Smooth muscle cell (in vitro differentiated cells): ENCODE data around the gene FOXO3. TPM values are rescaled to one million over a fixed set of nuclear protein-coding genes. Genes with fewer than 3 reads are reported as not detected.

ENCODE experiments used
- DNase-seq: peaks from one replicate; lab custom pipeline; 2025; ENCODE audit not compliant: unreplicated experiment; lab: John Stamatoyannopoulos, UW
- H2AFZ ChIP-seq: fragments of 200-600 bp; sonication (generic); 2 replicates; pipeline ENCODE4 v1.6.0; 2016; ENCODE audit warnings: antibody characterized with exemption, low read depth, mild to moderate bottlenecking
- H3F3A ChIP-seq: fragments of 200-600 bp; sonication (generic); 2 replicates; pipeline ENCODE4 v1.6.0; 2017; ENCODE audit warnings: antibody characterized with exemption, low read depth
- H3K27ac ChIP-seq: fragments of 200-600 bp; sonication (generic); 2 replicates; pipeline ENCODE4 v1.5.1; 2016; ENCODE audit warnings: low read depth, mild to moderate bottlenecking
- H3K27me3 ChIP-seq: fragments of 200-600 bp; sonication (generic); 2 replicates; pipeline ENCODE4 v1.6.1; 2016; ENCODE audit warnings: low read depth, mild to moderate bottlenecking
- H3K36me3 ChIP-seq: fragments of 200-600 bp; sonication (generic); 2 replicates; pipeline ENCODE4 v1.5.1; 2016; ENCODE audit warnings: low read depth
- H3K4me1 ChIP-seq: fragments of 200-600 bp; sonication (generic); 2 replicates; pipeline ENCODE4 v1.5.1; 2016; ENCODE audit warnings: low read depth
- H3K4me2 ChIP-seq: fragments of 200-600 bp; sonication (generic); 2 replicates; pipeline ENCODE4 v1.6.0; 2016; ENCODE audit warnings: mild to moderate bottlenecking
- H3K4me3 ChIP-seq: fragments of 200-600 bp; sonication (generic); 2 replicates; pipeline ENCODE4 v1.5.1; 2016; ENCODE audit warnings: mild to moderate bottlenecking
- H3K79me2 ChIP-seq: fragments of 200-600 bp; sonication (generic); 2 replicates; pipeline ENCODE4 v1.6.0; 2016; ENCODE audit warnings: low read depth, mild to moderate bottlenecking
- H3K9ac ChIP-seq: fragments of 200-600 bp; sonication (generic); 2 replicates; pipeline ENCODE4 v1.6.0; 2016; ENCODE audit warnings: low read depth
- H3K9me3 ChIP-seq: fragments of 200-600 bp; sonication (generic); replicated peaks from 2 replicates; pipeline ENCODE4 v1.5.1; 2016; ENCODE audit warnings: low read depth
- H4K20me1 ChIP-seq: fragments of 200-600 bp; sonication (generic); 2 replicates; pipeline ENCODE4 v1.6.0; 2016; ENCODE audit warnings: low read depth
- WGBS: methylation state at CpG from one replicate; pipeline ENCODE4 v1.1.7; 2016; ENCODE audit warnings: low lambda C conversion rate; 5-methylcytosine and 5-hydroxymethylcytosine counted together
- polyA plus RNA-seq: library from polyadenylated mRNA; unstranded; fragments of >200 nt; fragmentation: Nextera tagmentation; extraction: Ambion mirVana; gene quantifications from 2 replicates; pipeline ENCODE4 v1.2.1, GENCODE V29; 2016
- total RNA-seq: library from RNA; depleted of rRNA; stranded (reverse); fragments of >200 nt; gene quantifications from 2 replicates; pipeline ENCODE4 v1.2.3, GENCODE V29; 2014
- TF ChIP-seq, protein P1 (sequence below): fragments of 200-600 bp; sonication (generic); IDR thresholded peaks from 2 replicates; pipeline ENCODE4 v1.5.1; 2017; ENCODE audit warnings: borderline replicate concordance, mild to moderate bottlenecking, antibody characterized with exemption; ENCODE audit not compliant: insufficient read depth, poor library complexity, severe bottlenecking

FOXO3 gene
- total and polyA plus RNA-seq, 2 experiments from 2014 or later: 35.9 to 40.3 TPM

DNA sequence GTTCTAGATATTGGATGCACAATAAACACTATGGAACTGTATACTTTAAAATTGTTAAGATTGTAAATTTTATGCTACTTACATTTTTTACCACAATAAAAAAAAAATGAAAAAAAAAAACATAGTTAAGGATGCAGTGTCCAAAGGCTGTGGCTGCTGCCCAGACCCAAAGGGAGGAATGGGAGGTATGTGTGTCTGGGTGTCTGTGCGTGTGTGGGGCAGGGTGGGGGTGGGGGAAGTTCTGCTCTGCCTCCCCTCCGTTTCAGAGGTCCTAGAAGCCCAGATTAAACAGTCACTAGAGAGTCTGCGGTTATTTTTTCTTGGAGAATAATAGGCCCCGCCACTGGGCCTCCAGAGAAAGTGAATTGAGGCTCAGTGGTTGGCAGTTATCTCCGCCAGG lies 151.1 kb downstream of the FOXO3 start:
- TF ChIP-seq, protein P1, sequence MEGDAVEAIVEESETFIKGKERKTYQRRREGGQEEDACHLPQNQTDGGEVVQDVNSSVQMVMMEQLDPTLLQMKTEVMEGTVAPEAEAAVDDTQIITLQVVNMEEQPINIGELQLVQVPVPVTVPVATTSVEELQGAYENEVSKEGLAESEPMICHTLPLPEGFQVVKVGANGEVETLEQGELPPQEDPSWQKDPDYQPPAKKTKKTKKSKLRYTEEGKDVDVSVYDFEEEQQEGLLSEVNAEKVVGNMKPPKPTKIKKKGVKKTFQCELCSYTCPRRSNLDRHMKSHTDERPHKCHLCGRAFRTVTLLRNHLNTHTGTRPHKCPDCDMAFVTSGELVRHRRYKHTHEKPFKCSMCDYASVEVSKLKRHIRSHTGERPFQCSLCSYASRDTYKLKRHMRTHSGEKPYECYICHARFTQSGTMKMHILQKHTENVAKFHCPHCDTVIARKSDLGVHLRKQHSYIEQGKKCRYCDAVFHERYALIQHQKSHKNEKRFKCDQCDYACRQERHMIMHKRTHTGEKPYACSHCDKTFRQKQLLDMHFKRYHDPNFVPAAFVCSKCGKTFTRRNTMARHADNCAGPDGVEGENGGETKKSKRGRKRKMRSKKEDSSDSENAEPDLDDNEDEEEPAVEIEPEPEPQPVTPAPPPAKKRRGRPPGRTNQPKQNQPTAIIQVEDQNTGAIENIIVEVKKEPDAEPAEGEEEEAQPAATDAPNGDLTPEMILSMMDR: no peak
- no peak for DNase-seq
- Histone ChIP-seq H4K20me1 (no peaks in the 10 kb centered on the region), H3K36me3 (no peaks in the 10 kb centered on the region), H3K27ac (no peak overlapping the region), H3K79me2 (no peaks in the 10 kb centered on the region), H3K4me1 (no peaks in the 10 kb centered on the region), H3K9ac (no peak overlapping the region), H2AFZ (no peak overlapping the region), H3K4me2 (peak overlapping the region; percentile 18), H3K9me3 (no peaks in the 10 kb centered on the region), H3K27me3 (no peaks in the 10 kb centered on the region), H3K4me3 (no peak overlapping the region), H3F3A (peaks cover 4% of the 10 kb centered on the region)
- WGBS: 20% methylated on average over 5 of the region's 5 CpGs

DNA sequence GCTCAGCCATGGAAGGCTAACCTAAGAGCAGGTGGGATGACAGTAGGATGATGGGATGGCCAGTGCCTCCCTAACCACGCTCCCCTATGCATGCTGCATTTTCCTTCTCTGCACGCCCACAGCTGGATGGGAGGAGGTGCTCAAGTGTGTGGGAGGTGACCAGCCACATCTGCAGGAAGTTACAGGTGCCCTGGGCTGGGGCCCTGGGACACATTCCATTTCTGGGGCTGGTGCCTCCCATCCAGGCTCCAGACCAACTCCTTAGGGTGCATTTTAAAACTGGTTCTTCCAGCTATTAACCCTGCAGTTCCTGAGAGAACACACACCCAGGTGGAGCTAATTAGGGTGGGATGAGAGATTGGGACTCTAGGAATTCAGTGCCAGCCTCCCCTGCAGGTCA lies 152.2 kb downstream of the FOXO3 start:
- H3K9ac ChIP-seq: no peak overlapping the region
- no peak for DNase-seq
- peaks cover 4% of the 10 kb centered on the region for H3F3A ChIP-seq
- H4K20me1 ChIP-seq: no peaks in the 10 kb centered on the region
- no peaks in the 10 kb centered on the region for H3K27me3 ChIP-seq
- H3K27ac ChIP-seq: no peak overlapping the region
- TF ChIP-seq, protein P1: no peak
- H3K4me3 ChIP-seq: no peak overlapping the region
- H3K79me2 ChIP-seq: no peaks in the 10 kb centered on the region
- no peaks in the 10 kb centered on the region for H3K9me3 ChIP-seq
- H3K4me2 ChIP-seq: no peak overlapping the region
- H3K4me1 ChIP-seq: no peaks in the 10 kb centered on the region
- no peak overlapping the region for H2AFZ ChIP-seq
- H3K36me3 ChIP-seq: no peaks in the 10 kb centered on the region
- WGBS: 74% methylated on average over 2 of the region's 2 CpGs

GRCh38 chr6:108714101-108714765 lies 153.5 kb downstream of the FOXO3 start:
- Histone ChIP-seq H3K4me3 (no peak overlapping the region), H3F3A (peaks cover 4% of the 10 kb centered on the region), H3K4me2 (peak overlapping the region; percentile 16), H3K36me3 (no peaks in the 10 kb centered on the region), H3K9ac (no peak overlapping the region), H3K79me2 (no peaks in the 10 kb centered on the region), H4K20me1 (no peaks in the 10 kb centered on the region), H3K9me3 (no peaks in the 10 kb centered on the region), H3K27ac (no peak overlapping the region), H2AFZ (no peak overlapping the region), H3K4me1 (no peaks in the 10 kb centered on the region), H3K27me3 (no peaks in the 10 kb centered on the region)
- TF ChIP-seq, protein P1: no peak
- WGBS: 30% methylated on average over 7 of the region's 7 CpGs
- no peak for DNase-seq
